ENCODE data around the gene PM20D2. TPM values are rescaled to one million over a fixed set of nuclear protein-coding genes. Genes with fewer than 3 reads are reported as not detected.

PM20D2 gene
- total and polyA plus RNA-seq, 2 experiments from 2014 or later: 4.4 to 10.2 TPM

DNA sequence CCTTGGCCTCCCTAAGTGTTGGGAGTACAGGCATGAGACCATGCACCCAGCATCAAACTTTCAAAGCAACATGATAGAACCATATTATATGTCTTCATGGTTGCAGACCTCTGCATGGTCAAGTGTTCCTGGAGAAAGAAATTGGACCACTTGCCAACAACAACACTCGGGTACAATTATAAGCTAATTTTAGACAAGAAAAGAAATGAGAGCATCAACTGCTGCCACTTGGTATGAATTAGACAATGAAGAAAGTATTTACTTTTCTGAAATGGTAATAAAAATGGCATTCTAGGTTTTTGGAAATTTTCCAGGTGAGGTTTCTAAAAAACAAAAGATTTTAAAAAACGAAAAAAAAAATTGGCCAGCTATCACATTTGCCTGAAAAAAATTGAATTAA lies 7.7 kb upstream of the PM20D2 start:
- no peak for ATAC-seq
- no peaks in the 10 kb centered on the region for H3F3A ChIP-seq (replicated peaks; ENCODE audit: low read depth)
- no peak for TF ChIP-seq POLR2AphosphoS5 (IDR thresholded peaks at IDR 0.05; ENCODE audit: low read depth)
- TF ChIP-seq, protein P1, sequence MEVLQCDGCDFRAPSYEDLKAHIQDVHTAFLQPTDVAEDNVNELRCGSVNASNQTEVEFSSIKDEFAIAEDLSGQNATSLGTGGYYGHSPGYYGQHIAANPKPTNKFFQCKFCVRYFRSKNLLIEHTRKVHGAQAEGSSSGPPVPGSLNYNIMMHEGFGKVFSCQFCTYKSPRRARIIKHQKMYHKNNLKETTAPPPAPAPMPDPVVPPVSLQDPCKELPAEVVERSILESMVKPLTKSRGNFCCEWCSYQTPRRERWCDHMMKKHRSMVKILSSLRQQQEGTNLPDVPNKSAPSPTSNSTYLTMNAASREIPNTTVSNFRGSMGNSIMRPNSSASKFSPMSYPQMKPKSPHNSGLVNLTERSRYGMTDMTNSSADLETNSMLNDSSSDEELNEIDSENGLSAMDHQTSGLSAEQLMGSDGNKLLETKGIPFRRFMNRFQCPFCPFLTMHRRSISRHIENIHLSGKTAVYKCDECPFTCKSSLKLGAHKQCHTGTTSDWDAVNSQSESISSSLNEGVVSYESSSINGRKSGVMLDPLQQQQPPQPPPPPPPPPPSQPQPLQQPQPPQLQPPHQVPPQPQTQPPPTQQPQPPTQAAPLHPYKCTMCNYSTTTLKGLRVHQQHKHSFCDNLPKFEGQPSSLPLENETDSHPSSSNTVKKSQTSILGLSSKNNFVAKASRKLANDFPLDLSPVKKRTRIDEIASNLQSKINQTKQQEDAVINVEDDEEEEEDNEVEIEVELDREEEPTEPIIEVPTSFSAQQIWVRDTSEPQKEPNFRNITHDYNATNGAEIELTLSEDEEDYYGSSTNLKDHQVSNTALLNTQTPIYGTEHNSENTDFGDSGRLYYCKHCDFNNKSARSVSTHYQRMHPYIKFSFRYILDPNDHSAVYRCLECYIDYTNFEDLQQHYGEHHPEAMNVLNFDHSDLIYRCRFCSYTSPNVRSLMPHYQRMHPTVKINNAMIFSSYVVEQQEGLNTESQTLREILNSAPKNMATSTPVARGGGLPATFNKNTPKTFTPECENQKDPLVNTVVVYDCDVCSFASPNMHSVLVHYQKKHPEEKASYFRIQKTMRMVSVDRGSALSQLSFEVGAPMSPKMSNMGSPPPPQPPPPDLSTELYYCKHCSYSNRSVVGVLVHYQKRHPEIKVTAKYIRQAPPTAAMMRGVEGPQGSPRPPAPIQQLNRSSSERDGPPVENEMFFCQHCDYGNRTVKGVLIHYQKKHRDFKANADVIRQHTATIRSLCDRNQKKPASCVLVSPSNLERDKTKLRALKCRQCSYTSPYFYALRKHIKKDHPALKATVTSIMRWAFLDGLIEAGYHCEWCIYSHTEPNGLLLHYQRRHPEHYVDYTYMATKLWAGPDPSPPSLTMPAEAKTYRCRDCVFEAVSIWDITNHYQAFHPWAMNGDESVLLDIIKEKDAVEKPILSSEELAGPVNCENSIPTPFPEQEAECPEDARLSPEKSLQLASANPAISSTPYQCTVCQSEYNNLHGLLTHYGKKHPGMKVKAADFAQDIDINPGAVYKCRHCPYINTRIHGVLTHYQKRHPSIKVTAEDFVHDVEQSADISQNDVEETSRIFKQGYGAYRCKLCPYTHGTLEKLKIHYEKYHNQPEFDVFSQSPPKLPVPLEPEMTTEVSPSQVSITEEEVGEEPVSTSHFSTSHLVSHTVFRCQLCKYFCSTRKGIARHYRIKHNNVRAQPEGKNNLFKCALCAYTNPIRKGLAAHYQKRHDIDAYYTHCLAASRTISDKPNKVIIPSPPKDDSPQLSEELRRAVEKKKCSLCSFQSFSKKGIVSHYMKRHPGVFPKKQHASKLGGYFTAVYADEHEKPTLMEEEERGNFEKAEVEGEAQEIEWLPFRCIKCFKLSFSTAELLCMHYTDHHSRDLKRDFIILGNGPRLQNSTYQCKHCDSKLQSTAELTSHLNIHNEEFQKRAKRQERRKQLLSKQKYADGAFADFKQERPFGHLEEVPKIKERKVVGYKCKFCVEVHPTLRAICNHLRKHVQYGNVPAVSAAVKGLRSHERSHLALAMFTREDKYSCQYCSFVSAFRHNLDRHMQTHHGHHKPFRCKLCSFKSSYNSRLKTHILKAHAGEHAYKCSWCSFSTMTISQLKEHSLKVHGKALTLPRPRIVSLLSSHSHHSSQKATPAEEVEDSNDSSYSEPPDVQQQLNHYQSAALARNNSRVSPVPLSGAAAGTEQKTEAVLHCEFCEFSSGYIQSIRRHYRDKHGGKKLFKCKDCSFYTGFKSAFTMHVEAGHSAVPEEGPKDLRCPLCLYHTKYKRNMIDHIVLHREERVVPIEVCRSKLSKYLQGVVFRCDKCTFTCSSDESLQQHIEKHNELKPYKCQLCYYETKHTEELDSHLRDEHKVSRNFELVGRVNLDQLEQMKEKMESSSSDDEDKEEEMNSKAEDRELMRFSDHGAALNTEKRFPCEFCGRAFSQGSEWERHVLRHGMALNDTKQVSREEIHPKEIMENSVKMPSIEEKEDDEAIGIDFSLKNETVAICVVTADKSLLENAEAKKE (CRISPR knock-in tag; IDR thresholded peaks at IDR 0.05): no peak
- TF ChIP-seq ZNF331 (CRISPR knock-in tag; IDR thresholded peaks at IDR 0.05; ENCODE audit: low read depth): no peak
- TF ChIP-seq, protein P2, sequence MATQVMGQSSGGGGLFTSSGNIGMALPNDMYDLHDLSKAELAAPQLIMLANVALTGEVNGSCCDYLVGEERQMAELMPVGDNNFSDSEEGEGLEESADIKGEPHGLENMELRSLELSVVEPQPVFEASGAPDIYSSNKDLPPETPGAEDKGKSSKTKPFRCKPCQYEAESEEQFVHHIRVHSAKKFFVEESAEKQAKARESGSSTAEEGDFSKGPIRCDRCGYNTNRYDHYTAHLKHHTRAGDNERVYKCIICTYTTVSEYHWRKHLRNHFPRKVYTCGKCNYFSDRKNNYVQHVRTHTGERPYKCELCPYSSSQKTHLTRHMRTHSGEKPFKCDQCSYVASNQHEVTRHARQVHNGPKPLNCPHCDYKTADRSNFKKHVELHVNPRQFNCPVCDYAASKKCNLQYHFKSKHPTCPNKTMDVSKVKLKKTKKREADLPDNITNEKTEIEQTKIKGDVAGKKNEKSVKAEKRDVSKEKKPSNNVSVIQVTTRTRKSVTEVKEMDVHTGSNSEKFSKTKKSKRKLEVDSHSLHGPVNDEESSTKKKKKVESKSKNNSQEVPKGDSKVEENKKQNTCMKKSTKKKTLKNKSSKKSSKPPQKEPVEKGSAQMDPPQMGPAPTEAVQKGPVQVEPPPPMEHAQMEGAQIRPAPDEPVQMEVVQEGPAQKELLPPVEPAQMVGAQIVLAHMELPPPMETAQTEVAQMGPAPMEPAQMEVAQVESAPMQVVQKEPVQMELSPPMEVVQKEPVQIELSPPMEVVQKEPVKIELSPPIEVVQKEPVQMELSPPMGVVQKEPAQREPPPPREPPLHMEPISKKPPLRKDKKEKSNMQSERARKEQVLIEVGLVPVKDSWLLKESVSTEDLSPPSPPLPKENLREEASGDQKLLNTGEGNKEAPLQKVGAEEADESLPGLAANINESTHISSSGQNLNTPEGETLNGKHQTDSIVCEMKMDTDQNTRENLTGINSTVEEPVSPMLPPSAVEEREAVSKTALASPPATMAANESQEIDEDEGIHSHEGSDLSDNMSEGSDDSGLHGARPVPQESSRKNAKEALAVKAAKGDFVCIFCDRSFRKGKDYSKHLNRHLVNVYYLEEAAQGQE (IDR thresholded peaks at IDR 0.05; ENCODE audit: unreplicated experiment): no peak
- no peak for TF ChIP-seq NANOG (IDR thresholded peaks at IDR 0.05; ENCODE audit: borderline replicate concordance)
- TF ChIP-seq JUNB (IDR thresholded peaks at IDR 0.05; ENCODE audit: unreplicated experiment): no peak
- TF ChIP-seq, protein P3, sequence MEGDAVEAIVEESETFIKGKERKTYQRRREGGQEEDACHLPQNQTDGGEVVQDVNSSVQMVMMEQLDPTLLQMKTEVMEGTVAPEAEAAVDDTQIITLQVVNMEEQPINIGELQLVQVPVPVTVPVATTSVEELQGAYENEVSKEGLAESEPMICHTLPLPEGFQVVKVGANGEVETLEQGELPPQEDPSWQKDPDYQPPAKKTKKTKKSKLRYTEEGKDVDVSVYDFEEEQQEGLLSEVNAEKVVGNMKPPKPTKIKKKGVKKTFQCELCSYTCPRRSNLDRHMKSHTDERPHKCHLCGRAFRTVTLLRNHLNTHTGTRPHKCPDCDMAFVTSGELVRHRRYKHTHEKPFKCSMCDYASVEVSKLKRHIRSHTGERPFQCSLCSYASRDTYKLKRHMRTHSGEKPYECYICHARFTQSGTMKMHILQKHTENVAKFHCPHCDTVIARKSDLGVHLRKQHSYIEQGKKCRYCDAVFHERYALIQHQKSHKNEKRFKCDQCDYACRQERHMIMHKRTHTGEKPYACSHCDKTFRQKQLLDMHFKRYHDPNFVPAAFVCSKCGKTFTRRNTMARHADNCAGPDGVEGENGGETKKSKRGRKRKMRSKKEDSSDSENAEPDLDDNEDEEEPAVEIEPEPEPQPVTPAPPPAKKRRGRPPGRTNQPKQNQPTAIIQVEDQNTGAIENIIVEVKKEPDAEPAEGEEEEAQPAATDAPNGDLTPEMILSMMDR (conservative IDR thresholded peaks at IDR 0.05; ENCODE audit: low read depth in 2 of 2): no peak
- TF ChIP-seq EZH2phosphoT487 (IDR thresholded peaks at IDR 0.05; ENCODE audit: unreplicated experiment): no peak
- TF ChIP-seq, protein P4, sequence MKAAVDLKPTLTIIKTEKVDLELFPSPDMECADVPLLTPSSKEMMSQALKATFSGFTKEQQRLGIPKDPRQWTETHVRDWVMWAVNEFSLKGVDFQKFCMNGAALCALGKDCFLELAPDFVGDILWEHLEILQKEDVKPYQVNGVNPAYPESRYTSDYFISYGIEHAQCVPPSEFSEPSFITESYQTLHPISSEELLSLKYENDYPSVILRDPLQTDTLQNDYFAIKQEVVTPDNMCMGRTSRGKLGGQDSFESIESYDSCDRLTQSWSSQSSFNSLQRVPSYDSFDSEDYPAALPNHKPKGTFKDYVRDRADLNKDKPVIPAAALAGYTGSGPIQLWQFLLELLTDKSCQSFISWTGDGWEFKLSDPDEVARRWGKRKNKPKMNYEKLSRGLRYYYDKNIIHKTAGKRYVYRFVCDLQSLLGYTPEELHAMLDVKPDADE (IDR thresholded peaks at IDR 0.05): no peak
- DNase-seq (ENCODE audit: low spot score): no peak
- Mint-ChIP-seq H3K9me3 (no peaks in the 10 kb centered on the region), H3K4me3 (no peak overlapping the region), H3K27ac (no peak overlapping the region), H3K27me3 (ENCODE audit: insufficient read depth, low read depth, poor library complexity) (peaks cover 28% of the 10 kb centered on the region), H3K36me3 (ENCODE audit: low read depth) (no peaks in the 10 kb centered on the region), H3K4me1 (peaks cover 12% of the 10 kb centered on the region)
- no peaks in the 10 kb centered on the region for H3K36me3 ChIP-seq (ENCODE audit: insufficient read depth)
- peaks cover 8% of the 10 kb centered on the region for H4K20me1 ChIP-seq (replicated peaks; ENCODE audit: insufficient read depth)
- H2AFZ ChIP-seq: no peak overlapping the region
- peaks cover 15% of the 10 kb centered on the region for H3K4me1 ChIP-seq (ENCODE audit: insufficient read depth)
- H3K27me3 ChIP-seq (ENCODE audit: insufficient read depth): peaks cover 97% of the 10 kb centered on the region
- no peak overlapping the region for H3K4me3 ChIP-seq
- no peaks in the 10 kb centered on the region for H3K9me2 ChIP-seq (ENCODE audit: insufficient read depth)
- no peaks in the 10 kb centered on the region for H3K79me2 ChIP-seq (replicated peaks; ENCODE audit: insufficient read depth)
- H3K27ac ChIP-seq (ENCODE audit: low read depth): no peak overlapping the region
- H3K4me2 ChIP-seq: no peak overlapping the region

Measured in GM23338 (cell line).